Endothelial cell of umbilical vein (primary cell): ENCODE measurements around the gene TRIM25.

Experiments
- EZH2 ChIP-seq: IDR thresholded peaks from 2 replicates; pipeline ENCODE4 v1.6.1; 2012; ENCODE audit warnings: borderline replicate concordance, low read depth, mild to moderate bottlenecking, moderate library complexity, low read length, inconsistent platforms; ENCODE audit not compliant: severe bottlenecking
- GATA2 ChIP-seq: IDR thresholded peaks from 2 replicates; pipeline ENCODE4 v1.7.0; 2011; ENCODE audit warnings: low read depth, mild to moderate bottlenecking, moderate library complexity, mixed read lengths, low read length; ENCODE audit not compliant: insufficient read length, insufficient read depth
- JUN ChIP-seq: IDR thresholded peaks from 2 replicates; pipeline ENCODE4 v1.6.1; 2011; ENCODE audit warnings: borderline replicate concordance, low read depth; ENCODE audit not compliant: insufficient read length, insufficient read depth
- MYC ChIP-seq: IDR thresholded peaks from one replicate; pipeline ENCODE4 v1.6.1; 2011; ENCODE audit warnings: mild to moderate bottlenecking, low read depth, low read length
- POLR2A ChIP-seq: IDR thresholded peaks from 2 replicates; pipeline ENCODE4 v1.6.1; 2012; ENCODE audit warnings: low read depth, mild to moderate bottlenecking, control low read depth, low read length
- POLR2AphosphoS5 ChIP-seq: IDR thresholded peaks from 2 replicates; pipeline ENCODE4 v1.6.1; 2012; ENCODE audit warnings: low read depth, mild to moderate bottlenecking, control low read depth, low read length, moderate library complexity; ENCODE audit not compliant: insufficient read depth
- TF ChIP-seq, protein P1 (sequence below), 2 donors: IDR thresholded peaks; 1 replicate in 1 of 2; 2 replicates in 1 of 2; pipeline ENCODE4 v1.5.1; 2011; ENCODE audit warnings: low read length in 2 of 2, mild to moderate bottlenecking in 2 of 2, moderate library complexity in 2 of 2, control low read depth in 1 of 2, inconsistent platforms in 1 of 2, low read depth in 1 of 2; ENCODE audit not compliant: insufficient read depth in 1 of 2; ENCODE audit errors: extremely low read depth in 1 of 2

DNA sequence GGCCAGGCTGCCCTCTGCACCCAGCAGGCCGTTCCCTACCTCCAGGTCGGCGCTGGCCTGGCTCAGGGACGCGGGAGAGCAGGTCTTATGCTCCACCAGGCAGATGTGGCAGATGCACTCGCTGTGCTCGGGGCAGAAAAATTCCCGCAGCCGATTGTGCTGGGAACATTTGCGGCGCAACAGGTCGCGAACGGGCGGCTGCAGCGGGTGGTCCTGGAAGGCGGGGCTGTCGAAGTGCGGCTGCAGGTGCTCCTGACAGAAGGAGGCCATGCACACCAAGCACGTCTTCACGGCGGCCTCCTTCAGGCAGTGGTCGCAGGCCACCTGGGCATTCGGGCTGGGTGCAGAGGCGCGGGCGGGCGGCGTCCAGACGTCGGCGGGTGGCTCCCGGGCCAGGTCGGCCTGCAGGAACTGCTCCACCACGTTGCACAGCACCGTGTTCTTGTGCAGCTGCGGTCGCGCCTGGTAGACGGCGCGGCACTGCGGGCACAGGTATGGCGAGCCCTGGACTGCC lies 439 bp downstream of the TRIM25 start:
- TF ChIP-seq POLR2A (no peak), MYC (no peak), GATA2 (no peak), EZH2 (no peak), POLR2AphosphoS5 (no peak), JUN (no peak)
- TF ChIP-seq, protein P1, sequence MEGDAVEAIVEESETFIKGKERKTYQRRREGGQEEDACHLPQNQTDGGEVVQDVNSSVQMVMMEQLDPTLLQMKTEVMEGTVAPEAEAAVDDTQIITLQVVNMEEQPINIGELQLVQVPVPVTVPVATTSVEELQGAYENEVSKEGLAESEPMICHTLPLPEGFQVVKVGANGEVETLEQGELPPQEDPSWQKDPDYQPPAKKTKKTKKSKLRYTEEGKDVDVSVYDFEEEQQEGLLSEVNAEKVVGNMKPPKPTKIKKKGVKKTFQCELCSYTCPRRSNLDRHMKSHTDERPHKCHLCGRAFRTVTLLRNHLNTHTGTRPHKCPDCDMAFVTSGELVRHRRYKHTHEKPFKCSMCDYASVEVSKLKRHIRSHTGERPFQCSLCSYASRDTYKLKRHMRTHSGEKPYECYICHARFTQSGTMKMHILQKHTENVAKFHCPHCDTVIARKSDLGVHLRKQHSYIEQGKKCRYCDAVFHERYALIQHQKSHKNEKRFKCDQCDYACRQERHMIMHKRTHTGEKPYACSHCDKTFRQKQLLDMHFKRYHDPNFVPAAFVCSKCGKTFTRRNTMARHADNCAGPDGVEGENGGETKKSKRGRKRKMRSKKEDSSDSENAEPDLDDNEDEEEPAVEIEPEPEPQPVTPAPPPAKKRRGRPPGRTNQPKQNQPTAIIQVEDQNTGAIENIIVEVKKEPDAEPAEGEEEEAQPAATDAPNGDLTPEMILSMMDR (IDR thresholded peaks at IDR 0.05; ENCODE audit: extremely low read depth in 1 of 2, insufficient read depth in 1 of 2, low read depth in 1 of 2, low read length in 2 of 2), result no peak
